NCI-H146 (cell line): ENCODE data around the gene FLII.
"Not testable (repeated sequence)": the region's sequence is repeated elsewhere in the genome, so short reads cannot be mapped to it uniquely, and the experiment has no call there.

Source experiments
- DNase-seq: peaks from one replicate; lab custom pipeline; 2025; lab: John Stamatoyannopoulos, UW

Gene FLII

GRCh38 chr17:18258356-18259038 is at the start of gene FLII:
TSS of gene FLII (minus strand) at chr17:18258738. CDS start at chr17:18258690, 48 bp downstream.
- peak; percentile 25 for DNase-seq

GRCh38 chr17:18303206-18303605 is 44.7 kb upstream of the FLII start:
- DNase-seq = not testable (repeated sequence)

- no peak for DNase-seq
These were observed 42.4 kb upstream of the FLII start for GRCh38 chr17:18300725-18301480.

- not testable (repeated sequence) for DNase-seq
These were observed 39.5 kb upstream of the FLII start for GRCh38 chr17:18298061-18298460.

- no peak for DNase-seq
These were observed 33.4 kb upstream of the FLII start for GRCh38 chr17:18291718-18292540.

GRCh38 chr17:18285296-18285695 is 26.8 kb upstream of the FLII start:
- DNase-seq = no peak

GRCh38 chr17:18281788-18282187 is 23.2 kb upstream of the FLII start:
- DNase-seq = no peak

GRCh38 chr17:18280766-18281371 is 22.3 kb upstream of the FLII start:
- DNase-seq = no peak

GRCh38 chr17:18280249-18280648 is 21.7 kb upstream of the FLII start:
- DNase-seq = no peak

- no peak for DNase-seq
These were observed 20.3 kb upstream of the FLII start for GRCh38 chr17:18278867-18279266.

- no peak for DNase-seq
These were observed 18.5 kb upstream of the FLII start for GRCh38 chr17:18277076-18277475.

- no peak for DNase-seq
These were observed 11.8 kb upstream of the FLII start for GRCh38 chr17:18270046-18270931.

GRCh38 chr17:18267927-18268711 is 9.6 kb upstream of the FLII start:
- no peak for DNase-seq

GRCh38 chr17:18267366-18267765 is 8.8 kb upstream of the FLII start:
- DNase-seq = no peak

GRCh38 chr17:18263885-18264682 is 5.5 kb upstream of the FLII start:
- DNase-seq = no peak

GRCh38 chr17:18262641-18263040 is 4.1 kb upstream of the FLII start:
- no peak for DNase-seq

- DNase-seq = no peak
These were observed 3.6 kb upstream of the FLII start for GRCh38 chr17:18262111-18262510.

GRCh38 chr17:18261659-18262058 is 3.1 kb upstream of the FLII start:
- DNase-seq = no peak

- peak; percentile 38 for DNase-seq
These were observed 2.6 kb upstream of the FLII start for GRCh38 chr17:18261146-18261515.
